HEK293T (cell line): ENCODE data around the gene PPP1R27.

Experiments used
- CTCF ChIA-PET: fragments of 350-600 bp; formaldehyde crosslinking; extraction: SDS; loops from one replicate; lab custom pipeline; 2021; ENCODE audit warnings: antibody characterized with exemption, inconsistent platforms; lab: Yijun Ruan, JAX
- POLR2A ChIA-PET: fragments of 350-600 bp; formaldehyde crosslinking; extraction: SDS; loops from one replicate; lab custom pipeline; 2020; ENCODE audit warnings: antibody characterized with exemption, inconsistent platforms; lab: Yijun Ruan, JAX
- DNase-seq: peaks from one replicate; pipeline ENCODE4 v3.0.0; 2012; ENCODE audit warnings: mixed read lengths; ENCODE audit errors: extremely low spot score
- ARNT ChIP-seq: fragments of 450-650 bp; IDR thresholded peaks from 2 replicates; pipeline ENCODE4 v1.6.1; 2017; ENCODE audit warnings: mild to moderate bottlenecking
- BHLHE40 ChIP-seq: fragments of 450-650 bp; IDR thresholded peaks from 2 replicates; pipeline ENCODE4 v1.6.1; 2016; ENCODE audit warnings: mild to moderate bottlenecking, moderate library complexity, borderline replicate concordance
- CTBP1 ChIP-seq: fragments of 450-650 bp; IDR thresholded peaks from 2 replicates; pipeline ENCODE4 v1.6.1; 2016; ENCODE audit warnings: borderline replicate concordance
- ELF4 ChIP-seq: fragments of 450-650 bp; IDR thresholded peaks from 2 replicates; pipeline ENCODE4 v1.6.1; 2017; ENCODE audit warnings: antibody characterized with exemption
- FOXA1 ChIP-seq: fragments of 450-650 bp; IDR thresholded peaks from 2 replicates; pipeline ENCODE4 v1.6.1; 2016; ENCODE audit warnings: mild to moderate bottlenecking
- FOXK2 ChIP-seq: fragments of 450-650 bp; IDR thresholded peaks from 2 replicates; pipeline ENCODE4 v1.6.1; 2016; ENCODE audit warnings: mild to moderate bottlenecking
- FOXM1 ChIP-seq: fragments of 450-650 bp; IDR thresholded peaks from 2 replicates; pipeline ENCODE4 v1.6.1; 2017; ENCODE audit warnings: mild to moderate bottlenecking, borderline replicate concordance
- HDGF ChIP-seq: fragments of 450-650 bp; IDR thresholded peaks from 2 replicates; pipeline ENCODE4 v1.6.1; 2017; ENCODE audit warnings: antibody characterized with exemption, borderline replicate concordance
- L3MBTL2 ChIP-seq: fragments of 450-650 bp; conservative IDR thresholded peaks from 2 replicates; pipeline ENCODE4 v1.6.1; 2016; ENCODE audit warnings: mild to moderate bottlenecking
- LEF1 ChIP-seq: fragments of 450-650 bp; IDR thresholded peaks from 2 replicates; pipeline ENCODE4 v1.6.1; 2017; ENCODE audit warnings: mild to moderate bottlenecking, borderline replicate concordance
- NFRKB ChIP-seq: fragments of 450-650 bp; IDR thresholded peaks from 2 replicates; pipeline ENCODE4 v1.6.1; 2016; ENCODE audit warnings: mild to moderate bottlenecking, moderate library complexity
- SP1 ChIP-seq: fragments of 450-650 bp; IDR thresholded peaks from 2 replicates; pipeline ENCODE4 v1.6.1; 2017
- SUZ12 ChIP-seq: fragments of 450-650 bp; IDR thresholded peaks from 2 replicates; pipeline ENCODE4 v1.6.1; 2016; ENCODE audit warnings: mild to moderate bottlenecking
- TARDBP ChIP-seq: fragments of 450-650 bp; IDR thresholded peaks from 2 replicates; pipeline ENCODE4 v1.6.1; 2016
- ZNF384 ChIP-seq: fragments of 450-650 bp; IDR thresholded peaks from 2 replicates; pipeline ENCODE4 v1.6.1; 2016
- TF ChIP-seq, protein P1 (sequence below): fragments of 450-650 bp; IDR thresholded peaks from 2 replicates; pipeline ENCODE4 v1.6.1; 2016

The PPP1R27 gene

DNA sequence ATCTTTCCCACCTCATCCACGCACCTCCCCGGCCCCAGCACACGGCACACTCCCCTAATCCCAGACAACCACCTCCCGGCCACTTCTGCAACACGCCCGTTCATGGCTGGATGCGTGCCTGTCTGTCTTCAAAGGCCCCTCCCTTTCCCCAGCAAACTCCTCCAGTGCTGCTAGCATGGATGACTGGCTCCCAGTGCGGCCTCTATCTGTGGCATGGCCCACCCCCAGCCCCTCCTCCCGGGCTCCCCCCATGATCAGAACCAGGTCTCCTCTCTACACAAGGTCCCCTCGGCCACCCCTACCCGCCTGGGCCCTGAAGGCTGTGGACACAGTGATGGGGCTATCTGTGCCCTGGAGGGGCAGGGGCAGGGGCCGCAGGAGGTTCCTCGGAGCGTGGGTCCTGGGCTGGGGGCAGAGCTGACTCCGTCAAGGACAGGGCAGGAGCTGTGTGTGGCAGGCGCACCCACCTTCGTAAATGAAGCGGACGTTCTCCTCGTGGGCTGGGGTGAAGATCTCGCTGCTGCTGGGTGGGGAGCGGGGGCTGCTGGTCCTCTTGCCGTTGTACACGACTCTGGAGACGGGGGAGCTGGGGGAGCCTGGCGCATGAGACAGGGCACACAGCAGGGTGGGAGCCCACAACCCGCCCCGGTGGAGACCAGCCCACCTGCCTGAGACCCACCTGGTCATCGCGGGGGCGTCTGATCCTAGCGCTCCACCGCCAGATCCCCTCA, 10.9 kb downstream of the PPP1R27 start:
- CTCF ChIA-PET, result interaction anchor here (0.6 kb wide), 1 partner anchor 271 kb away, joined by 3 read pairs; no protein-coding TSS in a partner anchor
- TF ChIP-seq FOXM1 (no peak), NFRKB (no peak), LEF1 (no peak), ELF4 (no peak), TARDBP (no peak), FOXK2 (no peak), ZNF384 (no peak), SP1 (no peak)
- DNase-seq, result no peak
- POLR2A ChIA-PET, result interaction anchor here (0.9 kb wide), 1 partner anchor 9 kb away, joined by 4 read pairs; the partner anchor contains the start of gene MCRIP1

DNA sequence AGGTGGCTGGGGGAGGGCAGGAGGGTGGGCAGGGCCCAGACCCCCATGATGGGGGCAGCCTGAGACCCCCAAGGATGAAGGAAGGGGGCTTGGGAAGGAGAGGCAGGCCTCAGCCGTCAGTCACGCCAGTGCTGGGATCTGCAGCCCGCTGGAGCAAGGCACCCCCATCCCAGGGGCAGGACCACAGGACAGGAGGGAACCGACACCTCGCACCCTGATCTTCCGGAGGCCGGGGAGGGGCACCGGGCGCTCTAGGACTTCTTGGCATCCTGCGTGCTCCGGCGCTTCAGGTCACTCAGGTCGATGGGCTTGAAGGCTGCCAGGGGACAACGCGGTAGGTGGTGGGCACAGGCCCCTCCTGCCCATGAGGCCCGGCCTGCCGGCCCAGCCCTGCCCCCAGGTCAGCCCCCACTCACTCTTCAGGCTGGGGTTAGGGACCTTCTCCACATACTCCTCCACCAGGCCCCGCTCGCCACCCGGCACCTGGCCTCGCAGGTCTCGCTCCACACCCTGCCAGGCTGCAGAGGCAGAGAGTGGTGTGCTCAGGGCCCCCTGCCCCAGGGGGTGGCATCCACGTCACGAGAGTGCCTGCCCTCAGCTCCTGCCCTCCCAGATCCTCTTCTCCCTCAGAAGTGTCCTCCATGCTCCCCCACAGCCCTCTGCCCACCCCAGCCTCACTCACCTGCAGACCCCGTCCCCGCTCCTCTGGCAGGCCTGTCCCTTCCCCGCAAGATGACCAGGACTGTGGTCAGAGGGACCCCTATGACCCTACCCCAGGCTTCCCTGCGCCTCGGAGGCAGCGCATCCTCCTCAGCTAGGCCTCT, 11.6 kb downstream of the PPP1R27 start:
- POLR2A ChIA-PET, result interaction anchor here (0.8 to 1.7 kb wide), 2 partner anchors 10 to 102 kb away, joined by 3 to 16 read pairs; partner anchors contain the start of gene MCRIP1
- TF ChIP-seq SP1, result no peak
- no peak for TF ChIP-seq ELF4
- no peak for TF ChIP-seq FOXK2
- TF ChIP-seq ARNT, result no peak
- no peak for TF ChIP-seq ZNF384
- TF ChIP-seq NFRKB, result no peak
- TF ChIP-seq FOXM1, result no peak
- TF ChIP-seq, protein P1, sequence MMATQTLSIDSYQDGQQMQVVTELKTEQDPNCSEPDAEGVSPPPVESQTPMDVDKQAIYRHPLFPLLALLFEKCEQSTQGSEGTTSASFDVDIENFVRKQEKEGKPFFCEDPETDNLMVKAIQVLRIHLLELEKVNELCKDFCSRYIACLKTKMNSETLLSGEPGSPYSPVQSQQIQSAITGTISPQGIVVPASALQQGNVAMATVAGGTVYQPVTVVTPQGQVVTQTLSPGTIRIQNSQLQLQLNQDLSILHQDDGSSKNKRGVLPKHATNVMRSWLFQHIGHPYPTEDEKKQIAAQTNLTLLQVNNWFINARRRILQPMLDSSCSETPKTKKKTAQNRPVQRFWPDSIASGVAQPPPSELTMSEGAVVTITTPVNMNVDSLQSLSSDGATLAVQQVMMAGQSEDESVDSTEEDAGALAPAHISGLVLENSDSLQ, result no peak
- no peak for TF ChIP-seq HDGF
- TF ChIP-seq CTBP1, result no peak
- TF ChIP-seq L3MBTL2, result no peak
- TF ChIP-seq SUZ12, result no peak
- no peak for TF ChIP-seq BHLHE40
- TF ChIP-seq FOXA1, result no peak
- TF ChIP-seq LEF1, result no peak
- TF ChIP-seq TARDBP, result no peak
- CTCF ChIA-PET, result interaction anchor here (0.6 kb wide), 1 partner anchor 270 kb away, joined by 3 read pairs; no protein-coding TSS in a partner anchor
- DNase-seq, result no peak

DNA sequence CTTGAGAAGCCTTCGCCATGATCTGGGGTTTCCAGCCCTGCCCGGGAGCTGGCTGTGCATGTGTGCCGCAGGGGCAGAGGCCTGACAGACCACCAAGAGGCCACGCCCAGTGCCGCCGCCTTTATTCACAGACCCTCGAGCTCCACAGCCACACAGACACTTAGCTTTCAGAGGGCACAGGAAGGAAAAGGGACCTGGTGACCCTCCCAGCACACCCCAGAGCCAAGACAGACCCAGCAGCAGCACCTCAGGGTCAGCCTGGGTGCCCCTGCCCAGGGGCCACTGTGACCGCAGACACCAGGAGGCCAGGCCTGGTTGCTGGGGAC, 12.6 kb downstream of the PPP1R27 start:
- TF ChIP-seq FOXM1 (no peak), ARNT (no peak), FOXA1 (no peak), SUZ12 (no peak), ELF4 (no peak), HDGF (no peak), TARDBP (no peak), ZNF384 (no peak), LEF1 (no peak), BHLHE40 (no peak), L3MBTL2 (no peak), CTBP1 (no peak), NFRKB (no peak), FOXK2 (no peak), SP1 (no peak)
- TF ChIP-seq, protein P1, result no peak
- POLR2A ChIA-PET, result interaction anchor here (0.8 to 1.7 kb wide), 2 partner anchors 11 to 101 kb away, joined by 3 to 16 read pairs; partner anchors contain the start of gene MCRIP1

DNA sequence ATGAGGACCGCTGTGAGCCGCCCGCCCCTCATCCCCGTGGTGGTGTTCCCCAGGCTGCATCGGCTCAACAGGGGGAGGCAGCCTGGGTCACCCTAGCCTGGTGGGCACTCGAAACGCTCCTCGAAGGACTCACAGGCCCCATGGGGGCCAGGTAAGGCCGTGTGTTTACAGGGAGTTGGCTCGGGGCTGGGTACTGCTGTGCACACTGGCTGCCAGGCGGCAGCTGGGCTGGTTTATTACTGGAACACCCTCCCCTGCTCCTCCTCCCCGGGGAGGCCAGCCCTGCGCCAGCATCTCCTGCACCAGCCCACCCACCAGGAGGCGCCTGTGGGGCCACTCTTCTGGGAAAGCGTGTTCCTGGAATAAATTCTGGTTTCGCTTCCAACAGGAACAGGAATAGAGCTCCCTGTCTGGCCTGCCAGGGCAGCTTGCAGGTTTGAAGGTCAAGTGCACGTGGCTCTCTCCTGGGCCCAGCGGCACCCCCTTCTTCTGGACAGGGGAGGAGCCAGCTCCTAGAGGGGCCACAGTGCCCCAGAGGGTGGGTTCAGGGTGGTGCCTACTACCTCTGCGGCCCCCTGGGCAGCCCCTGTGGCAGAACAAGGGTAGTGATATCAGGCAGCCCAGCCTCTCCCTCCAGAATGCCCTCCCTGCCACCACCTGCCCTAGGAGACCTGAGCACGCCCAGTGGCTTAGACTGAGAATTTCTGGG, 13.1 kb downstream of the PPP1R27 start:
- ChIA-PET POLR2A (interaction anchor here (1.7 kb wide), 1 partner anchor 11 kb away, joined by 16 read pairs; the partner anchor contains the start of gene MCRIP1), CTCF (interaction anchor here (0.6 kb wide), 1 partner anchor 45 kb away, joined by 4 read pairs; no protein-coding TSS in a partner anchor)
- TF ChIP-seq SUZ12, result no peak
- TF ChIP-seq NFRKB, result no peak
- no peak for TF ChIP-seq FOXA1
- TF ChIP-seq L3MBTL2, result no peak
- TF ChIP-seq HDGF, result no peak
- no peak for TF ChIP-seq SP1
- TF ChIP-seq ZNF384, result no peak
- no peak for TF ChIP-seq BHLHE40
- TF ChIP-seq CTBP1, result no peak
- TF ChIP-seq, protein P1, result no peak
- peak; percentile 82 for DNase-seq

More for the DNA sequence above, 12.6 kb downstream of the PPP1R27 start:
- CTCF ChIA-PET, result interaction anchor here (0.6 kb wide), 1 partner anchor 45 kb away, joined by 4 read pairs; no protein-coding TSS in a partner anchor
- no peak for DNase-seq

DNA sequence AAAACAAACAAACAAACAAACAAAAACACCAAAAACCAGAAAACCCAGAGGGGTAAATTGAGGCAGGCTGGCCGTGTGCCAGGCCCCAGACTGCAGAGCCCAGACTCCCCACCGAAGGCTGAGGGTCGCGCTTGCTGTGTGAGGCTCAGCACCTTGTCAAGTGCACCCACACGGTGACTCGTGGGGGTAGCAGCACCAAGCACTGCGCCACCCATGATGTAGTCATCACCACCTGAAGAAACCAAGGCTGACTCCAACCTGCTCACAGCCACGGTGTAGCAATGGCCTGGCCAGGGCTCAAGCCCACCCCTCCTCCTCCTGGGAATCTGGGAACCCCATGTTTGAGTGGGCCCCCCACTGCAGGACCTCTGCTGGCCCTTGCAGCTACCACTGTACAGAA, 13.7 kb downstream of the PPP1R27 start:
- ChIA-PET POLR2A (interaction anchor here (1.5 to 1.7 kb wide), 2 partner anchors 10 to 12 kb away, joined by 3 to 16 read pairs; partner anchors contain the start of gene MCRIP1), CTCF (no interaction called here)
- DNase-seq, result no peak
- no peak for TF ChIP-seq ARNT
- no peak for TF ChIP-seq SUZ12
- no peak for TF ChIP-seq HDGF
- TF ChIP-seq NFRKB, result no peak
- no peak for TF ChIP-seq FOXK2
- no peak for TF ChIP-seq TARDBP
- no peak for TF ChIP-seq FOXM1
- no peak for TF ChIP-seq ELF4
- TF ChIP-seq ZNF384, result no peak
- no peak for TF ChIP-seq BHLHE40
- no peak for TF ChIP-seq CTBP1
- TF ChIP-seq SP1, result no peak
- TF ChIP-seq, protein P1, result no peak
- no peak for TF ChIP-seq LEF1
- TF ChIP-seq L3MBTL2, result no peak
- no peak for TF ChIP-seq FOXA1
